K562 (cell line): ENCODE measurements around the gene LCE1B.

ENCODE experiments used
- CHD4 ChIP-seq: fragments of 200-600 bp; sonication (generic); IDR thresholded peaks from 3 replicates; pipeline ENCODE4 v1.6.1; 2012; ENCODE audit warnings: low read depth, mild to moderate bottlenecking, mixed read lengths, low read length, inconsistent platforms; ENCODE audit not compliant: insufficient read depth, insufficient replicate concordance, poor library complexity, severe bottlenecking
- EP300 ChIP-seq: IDR thresholded peaks from 2 replicates; pipeline ENCODE4 v1.6.1; 2012; ENCODE audit warnings: low read length, improper control_type of control experiment
- EZH2 ChIP-seq: IDR thresholded peaks from 2 replicates; pipeline ENCODE4 v1.6.1; 2012; ENCODE audit warnings: low read depth, mild to moderate bottlenecking, inconsistent platforms, low read length, borderline replicate concordance
- GABPB2 ChIP-seq: fragments of 250-450 bp; sonication (Bioruptor Pico); conservative IDR thresholded peaks from 2 replicates; pipeline ENCODE4 v1.5.1; 2021; ENCODE audit warnings: mild to moderate bottlenecking
- NCOA2 ChIP-seq, 2 experiments: fragments of 450-650 bp; IDR thresholded peaks; 2 replicates each; pipeline ENCODE4 v1.6.1; 2018; ENCODE audit warnings: mild to moderate bottlenecking in 2 of 2, moderate library complexity in 1 of 2; ENCODE audit not compliant: partially characterized antibody in 2 of 2
- TF ChIP-seq, protein P1 (sequence below): sonication (generic); formaldehyde crosslinking; IDR thresholded peaks from 2 replicates; pipeline ENCODE4 v1.8.1; 2023; ENCODE audit warnings: mild to moderate bottlenecking, missing genetic modification reagents
- TF ChIP-seq, protein P2 (sequence below), 3 experiments: IDR thresholded peaks in 2 of 3; conservative IDR thresholded peaks in 1 of 3; 2 replicates each; pipeline ENCODE4 v1.5.1; 2011 to 2012; ENCODE audit warnings: low read length in 3 of 3, mild to moderate bottlenecking in 3 of 3, control low read depth in 2 of 3, improper control_type of control experiment in 1 of 3, inconsistent platforms in 1 of 3, low read depth in 1 of 3, mixed read lengths in 1 of 3, moderate library complexity in 1 of 3; ENCODE audit not compliant: insufficient read depth in 2 of 3

GRCh38 chr1:152861374-152861773 is 49.6 kb downstream of the LCE1B start:
- no peak for TF ChIP-seq NCOA2 (IDR thresholded peaks at IDR 0.05; ENCODE audit: partially characterized antibody in 2 of 2)
- TF ChIP-seq, protein P1, sequence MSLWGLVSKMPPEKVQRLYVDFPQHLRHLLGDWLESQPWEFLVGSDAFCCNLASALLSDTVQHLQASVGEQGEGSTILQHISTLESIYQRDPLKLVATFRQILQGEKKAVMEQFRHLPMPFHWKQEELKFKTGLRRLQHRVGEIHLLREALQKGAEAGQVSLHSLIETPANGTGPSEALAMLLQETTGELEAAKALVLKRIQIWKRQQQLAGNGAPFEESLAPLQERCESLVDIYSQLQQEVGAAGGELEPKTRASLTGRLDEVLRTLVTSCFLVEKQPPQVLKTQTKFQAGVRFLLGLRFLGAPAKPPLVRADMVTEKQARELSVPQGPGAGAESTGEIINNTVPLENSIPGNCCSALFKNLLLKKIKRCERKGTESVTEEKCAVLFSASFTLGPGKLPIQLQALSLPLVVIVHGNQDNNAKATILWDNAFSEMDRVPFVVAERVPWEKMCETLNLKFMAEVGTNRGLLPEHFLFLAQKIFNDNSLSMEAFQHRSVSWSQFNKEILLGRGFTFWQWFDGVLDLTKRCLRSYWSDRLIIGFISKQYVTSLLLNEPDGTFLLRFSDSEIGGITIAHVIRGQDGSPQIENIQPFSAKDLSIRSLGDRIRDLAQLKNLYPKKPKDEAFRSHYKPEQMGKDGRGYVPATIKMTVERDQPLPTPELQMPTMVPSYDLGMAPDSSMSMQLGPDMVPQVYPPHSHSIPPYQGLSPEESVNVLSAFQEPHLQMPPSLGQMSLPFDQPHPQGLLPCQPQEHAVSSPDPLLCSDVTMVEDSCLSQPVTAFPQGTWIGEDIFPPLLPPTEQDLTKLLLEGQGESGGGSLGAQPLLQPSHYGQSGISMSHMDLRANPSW (CRISPR knock-in tag), result no peak
- TF ChIP-seq GABPB2 (CRISPR knock-in tag), result no peak
- TF ChIP-seq, protein P2, sequence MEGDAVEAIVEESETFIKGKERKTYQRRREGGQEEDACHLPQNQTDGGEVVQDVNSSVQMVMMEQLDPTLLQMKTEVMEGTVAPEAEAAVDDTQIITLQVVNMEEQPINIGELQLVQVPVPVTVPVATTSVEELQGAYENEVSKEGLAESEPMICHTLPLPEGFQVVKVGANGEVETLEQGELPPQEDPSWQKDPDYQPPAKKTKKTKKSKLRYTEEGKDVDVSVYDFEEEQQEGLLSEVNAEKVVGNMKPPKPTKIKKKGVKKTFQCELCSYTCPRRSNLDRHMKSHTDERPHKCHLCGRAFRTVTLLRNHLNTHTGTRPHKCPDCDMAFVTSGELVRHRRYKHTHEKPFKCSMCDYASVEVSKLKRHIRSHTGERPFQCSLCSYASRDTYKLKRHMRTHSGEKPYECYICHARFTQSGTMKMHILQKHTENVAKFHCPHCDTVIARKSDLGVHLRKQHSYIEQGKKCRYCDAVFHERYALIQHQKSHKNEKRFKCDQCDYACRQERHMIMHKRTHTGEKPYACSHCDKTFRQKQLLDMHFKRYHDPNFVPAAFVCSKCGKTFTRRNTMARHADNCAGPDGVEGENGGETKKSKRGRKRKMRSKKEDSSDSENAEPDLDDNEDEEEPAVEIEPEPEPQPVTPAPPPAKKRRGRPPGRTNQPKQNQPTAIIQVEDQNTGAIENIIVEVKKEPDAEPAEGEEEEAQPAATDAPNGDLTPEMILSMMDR (IDR thresholded peaks at IDR 0.05 in 2 of 3, conservative IDR thresholded peaks at IDR 0.05 in 1 of 3; ENCODE audit: insufficient read depth in 2 of 3, low read depth in 1 of 3, low read length in 3 of 3), result no peak
- TF ChIP-seq EZH2, result no peak
- no peak for TF ChIP-seq CHD4
- TF ChIP-seq EP300, result no peak
